ENCODE data around the gene TRAF7. TPM values are rescaled to one million over a fixed set of nuclear protein-coding genes. Genes with fewer than 3 reads are reported as not detected.
A peak's percentile ranks its signal among the peaks of the same experiment; 100 is the strongest.

TRAF7 gene
- total RNA-seq, 2 donors from 2014 or later: 34.1 to 54.8 TPM

- TF ChIP-seq, protein P1, sequence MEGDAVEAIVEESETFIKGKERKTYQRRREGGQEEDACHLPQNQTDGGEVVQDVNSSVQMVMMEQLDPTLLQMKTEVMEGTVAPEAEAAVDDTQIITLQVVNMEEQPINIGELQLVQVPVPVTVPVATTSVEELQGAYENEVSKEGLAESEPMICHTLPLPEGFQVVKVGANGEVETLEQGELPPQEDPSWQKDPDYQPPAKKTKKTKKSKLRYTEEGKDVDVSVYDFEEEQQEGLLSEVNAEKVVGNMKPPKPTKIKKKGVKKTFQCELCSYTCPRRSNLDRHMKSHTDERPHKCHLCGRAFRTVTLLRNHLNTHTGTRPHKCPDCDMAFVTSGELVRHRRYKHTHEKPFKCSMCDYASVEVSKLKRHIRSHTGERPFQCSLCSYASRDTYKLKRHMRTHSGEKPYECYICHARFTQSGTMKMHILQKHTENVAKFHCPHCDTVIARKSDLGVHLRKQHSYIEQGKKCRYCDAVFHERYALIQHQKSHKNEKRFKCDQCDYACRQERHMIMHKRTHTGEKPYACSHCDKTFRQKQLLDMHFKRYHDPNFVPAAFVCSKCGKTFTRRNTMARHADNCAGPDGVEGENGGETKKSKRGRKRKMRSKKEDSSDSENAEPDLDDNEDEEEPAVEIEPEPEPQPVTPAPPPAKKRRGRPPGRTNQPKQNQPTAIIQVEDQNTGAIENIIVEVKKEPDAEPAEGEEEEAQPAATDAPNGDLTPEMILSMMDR (IDR thresholded peaks at IDR 0.05): no peak
- Histone ChIP-seq H3K4me1 (ENCODE audit: control insufficient read depth in 1 of 2, low read depth in 2 of 2) (peaks cover 5 to 13% of the 10 kb centered on the region in 2 donors), H3K27ac (peak within 1 kb of the TSS in 1 of 2 donors; percentile 7), H3K27me3 (replicated peaks; ENCODE audit: insufficient read depth) (peaks cover 8% of the 10 kb centered on the region), H3K4me3 (peak within 1 kb of the TSS; percentile 62), H3K9me3 (no peaks in the 10 kb centered on the region), H3K36me3 (no peaks in the 10 kb centered on the region)
- DNase-seq (ENCODE audit: low spot score) (no peak), ATAC-seq (ENCODE audit: insufficient number of reproducible peaks, low FRiP score, low read depth) (no peak)
These were observed 40.8 kb downstream of the TRAF7 start, which contains the start of gene CASKIN1 for GRCh38 chr16:2196162-2196980. TSS of gene CASKIN1 (minus strand) at chr16:2196605. CDS start at chr16:2196432, 173 bp downstream.

DNA sequence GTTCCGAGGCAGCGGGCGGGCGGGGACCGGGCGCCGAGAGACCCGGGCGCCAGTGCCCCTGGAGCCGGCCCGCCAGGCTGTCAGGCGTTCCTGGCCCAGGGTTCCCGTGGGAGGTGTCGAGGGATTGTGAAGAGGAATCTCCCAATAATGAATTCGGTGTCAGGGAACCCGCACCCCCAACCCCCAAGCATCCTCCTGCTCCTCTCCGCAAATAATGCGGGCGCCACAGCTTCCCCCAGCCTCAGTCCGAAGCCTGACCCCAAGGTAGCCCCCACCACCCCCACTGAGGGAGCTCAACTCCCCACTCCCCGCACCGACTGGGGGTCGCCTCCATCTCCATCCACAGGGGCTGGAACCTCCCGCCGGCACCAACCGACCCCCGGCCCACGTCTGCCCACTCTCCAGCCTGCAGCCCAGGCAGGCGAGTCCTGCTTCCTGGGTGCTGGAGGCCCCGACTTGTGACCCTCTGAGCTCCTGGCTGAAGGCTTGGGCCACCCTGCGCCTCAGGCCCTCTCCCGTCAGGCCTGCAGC, 41.5 kb downstream of the TRAF7 start:
- DNase-seq (ENCODE audit: low spot score) (no peak), ATAC-seq (ENCODE audit: insufficient number of reproducible peaks, low FRiP score, low read depth) (no peak)
- TF ChIP-seq, protein P1 (IDR thresholded peaks at IDR 0.05): no peak
- Histone ChIP-seq H3K36me3 (no peaks in the 10 kb centered on the region), H3K9me3 (no peaks in the 10 kb centered on the region), H3K4me1 (ENCODE audit: control insufficient read depth in 1 of 2, low read depth in 2 of 2) (peaks cover 5 to 13% of the 10 kb centered on the region in 2 donors), H3K27me3 (replicated peaks; ENCODE audit: insufficient read depth) (peaks cover 8% of the 10 kb centered on the region), H3K4me3 (peak overlapping the region; percentile 46), H3K27ac (no peak overlapping the region)

- ATAC-seq (ENCODE audit: insufficient number of reproducible peaks, low FRiP score, low read depth) (no peak), DNase-seq (ENCODE audit: low spot score) (no peak)
- H3K36me3 ChIP-seq: no peaks in the 10 kb centered on the region
- peaks cover 5 to 13% of the 10 kb centered on the region in 2 donors for H3K4me1 ChIP-seq (ENCODE audit: control insufficient read depth in 1 of 2, low read depth in 2 of 2)
- no peak overlapping the region for H3K4me3 ChIP-seq
- peaks cover 8% of the 10 kb centered on the region for H3K27me3 ChIP-seq (replicated peaks; ENCODE audit: insufficient read depth)
- TF ChIP-seq, protein P1 (IDR thresholded peaks at IDR 0.05): no peak
- no peak overlapping the region for H3K27ac ChIP-seq
- H3K9me3 ChIP-seq: no peaks in the 10 kb centered on the region
These were observed 42.2 kb downstream of the TRAF7 start for GRCh38 chr16:2197765-2198164.

GRCh38 chr16:2198283-2198682, 42.7 kb downstream of the TRAF7 start:
- H3K36me3 ChIP-seq: no peaks in the 10 kb centered on the region
- no peak for DNase-seq (ENCODE audit: low spot score)
- H3K27me3 ChIP-seq (replicated peaks; ENCODE audit: insufficient read depth): peaks cover 8% of the 10 kb centered on the region
- H3K27ac ChIP-seq: no peak overlapping the region
- no peak overlapping the region for H3K4me3 ChIP-seq
- peaks cover 5 to 13% of the 10 kb centered on the region in 2 donors for H3K4me1 ChIP-seq (ENCODE audit: control insufficient read depth in 1 of 2, low read depth in 2 of 2)
- no peaks in the 10 kb centered on the region for H3K9me3 ChIP-seq
- no peak for ATAC-seq (ENCODE audit: insufficient number of reproducible peaks, low FRiP score, low read depth)
- TF ChIP-seq, protein P1 (IDR thresholded peaks at IDR 0.05): no peak

GRCh38 chr16:2199095-2199494, 43.5 kb downstream of the TRAF7 start:
- DNase-seq (ENCODE audit: low spot score) (no peak), ATAC-seq (ENCODE audit: insufficient number of reproducible peaks, low FRiP score, low read depth) (no peak)
- TF ChIP-seq, protein P1 (IDR thresholded peaks at IDR 0.05): no peak
- Histone ChIP-seq H3K27me3 (replicated peaks; ENCODE audit: insufficient read depth) (peaks cover 8% of the 10 kb centered on the region), H3K9me3 (no peaks in the 10 kb centered on the region), H3K36me3 (no peaks in the 10 kb centered on the region), H3K27ac (no peak overlapping the region), H3K4me1 (ENCODE audit: control insufficient read depth in 1 of 2, low read depth in 2 of 2) (peaks cover 5 to 13% of the 10 kb centered on the region in 2 donors), H3K4me3 (no peak overlapping the region)
